ENCODE data around the gene NUDT16L1.

The NUDT16L1 gene

GRCh38 chr16:4698321-4699045 is 5.1 kb downstream of the NUDT16L1 start (continued):
- TF ChIP-seq CSRNP3 (CRISPR knock-in tag; IDR thresholded peaks at IDR 0.05) = no peak

GRCh38 chr16:4699046-4699556 is 5.7 kb downstream of the NUDT16L1 start:
- TF ChIP-seq PATZ1 (CRISPR knock-in tag; IDR thresholded peaks at IDR 0.05; ENCODE audit: borderline replicate concordance) = no peak
- TF ChIP-seq TOX (CRISPR knock-in tag; IDR thresholded peaks at IDR 0.05; ENCODE audit: borderline replicate concordance) = no peak

GRCh38 chr16:4700380-4700996 is 7.1 kb downstream of the NUDT16L1 start:
- ATAC-seq = no peak
- TF ChIP-seq OSR1 (CRISPR knock-in tag; IDR thresholded peaks at IDR 0.05) (no peak), ZFP30 (CRISPR knock-in tag; IDR thresholded peaks at IDR 0.05) (no peak), CSRNP3 (CRISPR knock-in tag; IDR thresholded peaks at IDR 0.05) (no peak), ZNF70 (CRISPR knock-in tag; IDR thresholded peaks at IDR 0.05) (no peak), TOX (CRISPR knock-in tag; IDR thresholded peaks at IDR 0.05; ENCODE audit: borderline replicate concordance) (no peak), BACH2 (CRISPR knock-in tag; IDR thresholded peaks at IDR 0.05; ENCODE audit: borderline replicate concordance) (no peak), ZNF565 (CRISPR knock-in tag; conservative IDR thresholded peaks at IDR 0.05; ENCODE audit: low read depth) (no peak), ARNTL (CRISPR knock-in tag; IDR thresholded peaks at IDR 0.05; ENCODE audit: borderline replicate concordance, low read depth) (no peak), SNAI2 (CRISPR knock-in tag; IDR thresholded peaks at IDR 0.05) (no peak), TCF4 (CRISPR knock-in tag; IDR thresholded peaks at IDR 0.05; ENCODE audit: borderline replicate concordance) (no peak), ZC3H10 (CRISPR knock-in tag; IDR thresholded peaks at IDR 0.05) (no peak), ZNF8 (CRISPR knock-in tag; IDR thresholded peaks at IDR 0.05) (no peak), ZFP3 (CRISPR knock-in tag; IDR thresholded peaks at IDR 0.05) (no peak), POU6F1 (CRISPR knock-in tag; IDR thresholded peaks at IDR 0.05; ENCODE audit: borderline replicate concordance, low read depth) (no peak), TSHZ2 (CRISPR knock-in tag; IDR thresholded peaks at IDR 0.05) (no peak), ISL1 (CRISPR knock-in tag; IDR thresholded peaks at IDR 0.05) (no peak), ESRRG (CRISPR knock-in tag; IDR thresholded peaks at IDR 0.05) (no peak), GLIS3 (CRISPR knock-in tag; IDR thresholded peaks at IDR 0.05) (no peak), PATZ1 (CRISPR knock-in tag; IDR thresholded peaks at IDR 0.05; ENCODE audit: borderline replicate concordance) (no peak), RARB (CRISPR knock-in tag; IDR thresholded peaks at IDR 0.05) (no peak)

More at GRCh38 chr16:4699046-4699556, 5.7 kb downstream of the NUDT16L1 start:
- no peak for ATAC-seq

Measured in SK-N-SH treated with all-trans-retinoic acid at 6 μM for 48 hours (cell line).